ENCODE results near the gene ZNF335.

DNA sequence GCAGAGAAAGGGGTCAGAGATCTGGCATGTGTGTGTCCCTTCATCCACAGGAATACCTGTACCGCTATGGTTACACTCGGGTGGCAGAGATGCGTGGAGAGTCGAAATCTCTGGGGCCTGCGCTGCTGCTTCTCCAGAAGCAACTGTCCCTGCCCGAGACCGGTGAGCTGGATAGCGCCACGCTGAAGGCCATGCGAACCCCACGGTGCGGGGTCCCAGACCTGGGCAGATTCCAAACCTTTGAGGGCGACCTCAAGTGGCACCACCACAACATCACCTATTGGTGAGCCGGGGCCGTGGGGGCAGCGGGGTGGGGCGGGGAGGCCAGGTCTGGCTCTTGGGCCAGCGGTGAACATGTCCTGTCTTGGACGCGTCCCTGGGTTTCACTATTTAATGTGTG is 37.8 kb upstream of the ZNF335 start:
- TF ChIP-seq YY1 (IDR thresholded peaks at IDR 0.05; ENCODE audit: insufficient read depth, insufficient read length) (no peak), SUZ12 (IDR thresholded peaks at IDR 0.05; ENCODE audit: extremely low read depth, insufficient read depth, insufficient read length) (no peak)
